Measurements from ENCODE around the gene ARHGEF10L. TPM values are rescaled to one million over a fixed set of nuclear protein-coding genes. Genes with fewer than 3 reads are reported as not detected.

The ARHGEF10L gene
- total RNA-seq, 1 experiment from 2014 or later = 21.6 TPM

- H3K27me3 ChIP-seq (ENCODE audit: insufficient read depth, low read depth) = no peaks in the 10 kb centered on the region
- no TSS peak for BruUV-seq (replicated peaks)
- no peaks in the 10 kb centered on the region for H3K9me3 ChIP-seq (ENCODE audit: insufficient read depth, low read depth)
- DNase-seq = no peak
- H3K4me3 ChIP-seq = no peak overlapping the region
- H3K4me1 ChIP-seq (replicated peaks; ENCODE audit: insufficient read depth) = no peaks in the 10 kb centered on the region
- H3F3A ChIP-seq (ENCODE audit: insufficient read depth, low read depth) = no peaks in the 10 kb centered on the region
- H3K4me2 ChIP-seq = no peak overlapping the region
- no peaks in the 10 kb centered on the region for H3K36me3 ChIP-seq (ENCODE audit: low read depth)
- intact Hi-C loops (cut with micrococcal nuclease; ENCODE audit: unreplicated experiment) = loop anchor here (10.0 kb wide), 1 partner anchor 930 kb away; no protein-coding TSS in a partner anchor
- H3K79me2 ChIP-seq (ENCODE audit: low read depth) = no peaks in the 10 kb centered on the region
- H2AFZ ChIP-seq = no peak overlapping the region
- POLR2A ChIA-PET (ENCODE audit: unreplicated experiment) = no interaction called here
- H3K27ac ChIP-seq = no peak overlapping the region
- CTCF ChIA-PET = no interaction called here
- H4K20me1 ChIP-seq (ENCODE audit: insufficient read depth) = peaks cover 4% of the 10 kb centered on the region; the same call in 1 of the 2 replicates
- no peaks in the 10 kb centered on the region for H3K9me2 ChIP-seq (ENCODE audit: insufficient read depth)
- no peak for TF ChIP-seq EZH2 (IDR thresholded peaks at IDR 0.05; ENCODE audit: low read depth)
- TF ChIP-seq, protein P1, sequence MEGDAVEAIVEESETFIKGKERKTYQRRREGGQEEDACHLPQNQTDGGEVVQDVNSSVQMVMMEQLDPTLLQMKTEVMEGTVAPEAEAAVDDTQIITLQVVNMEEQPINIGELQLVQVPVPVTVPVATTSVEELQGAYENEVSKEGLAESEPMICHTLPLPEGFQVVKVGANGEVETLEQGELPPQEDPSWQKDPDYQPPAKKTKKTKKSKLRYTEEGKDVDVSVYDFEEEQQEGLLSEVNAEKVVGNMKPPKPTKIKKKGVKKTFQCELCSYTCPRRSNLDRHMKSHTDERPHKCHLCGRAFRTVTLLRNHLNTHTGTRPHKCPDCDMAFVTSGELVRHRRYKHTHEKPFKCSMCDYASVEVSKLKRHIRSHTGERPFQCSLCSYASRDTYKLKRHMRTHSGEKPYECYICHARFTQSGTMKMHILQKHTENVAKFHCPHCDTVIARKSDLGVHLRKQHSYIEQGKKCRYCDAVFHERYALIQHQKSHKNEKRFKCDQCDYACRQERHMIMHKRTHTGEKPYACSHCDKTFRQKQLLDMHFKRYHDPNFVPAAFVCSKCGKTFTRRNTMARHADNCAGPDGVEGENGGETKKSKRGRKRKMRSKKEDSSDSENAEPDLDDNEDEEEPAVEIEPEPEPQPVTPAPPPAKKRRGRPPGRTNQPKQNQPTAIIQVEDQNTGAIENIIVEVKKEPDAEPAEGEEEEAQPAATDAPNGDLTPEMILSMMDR (conservative IDR thresholded peaks at IDR 0.05) = no peak
These were observed 115.7 kb downstream of the ARHGEF10L start for GRCh38 chr1:17655169-17655568.

DNA sequence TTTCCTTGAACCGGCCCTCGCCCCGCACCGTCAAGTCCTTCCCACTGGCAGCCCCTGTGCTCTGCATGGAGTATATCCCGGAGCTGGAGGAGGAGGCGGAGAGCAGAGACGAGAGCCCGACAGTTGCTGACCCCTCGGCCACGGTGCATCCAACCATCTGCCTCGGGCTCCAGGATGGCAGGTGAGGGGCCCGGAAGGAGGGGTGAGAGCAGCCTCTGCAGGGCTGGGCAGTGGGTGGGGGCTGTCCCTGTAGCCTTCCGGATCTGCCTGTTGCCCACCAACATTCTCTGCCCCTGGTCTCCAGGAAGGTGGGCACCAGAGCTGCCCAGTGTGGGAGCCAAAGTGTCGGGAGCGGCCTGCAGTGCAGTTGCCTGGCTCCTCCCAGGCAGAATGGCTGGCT, 116.4 kb downstream of the ARHGEF10L start:
- no peak overlapping the region for H2AFZ ChIP-seq
- DNase-seq = no peak
- no peaks in the 10 kb centered on the region for H3K36me3 ChIP-seq (ENCODE audit: low read depth)
- no peaks in the 10 kb centered on the region for H3K79me2 ChIP-seq (ENCODE audit: low read depth)
- no peak for TF ChIP-seq EZH2 (IDR thresholded peaks at IDR 0.05; ENCODE audit: low read depth)
- TF ChIP-seq, protein P1 (conservative IDR thresholded peaks at IDR 0.05) = no peak
- H3F3A ChIP-seq (ENCODE audit: insufficient read depth, low read depth) = no peaks in the 10 kb centered on the region
- no peaks in the 10 kb centered on the region for H3K9me2 ChIP-seq (ENCODE audit: insufficient read depth)
- ChIA-PET POLR2A (ENCODE audit: unreplicated experiment) (no interaction called here), CTCF (interaction anchor here (0.5 kb wide), 1 partner anchor 1928 kb away, joined by 6 read pairs; no protein-coding TSS in a partner anchor)
- H4K20me1 ChIP-seq (ENCODE audit: insufficient read depth) = peaks cover 4% of the 10 kb centered on the region; the same call in 1 of the 2 replicates
- no peak overlapping the region for H3K4me2 ChIP-seq
- H3K4me1 ChIP-seq (replicated peaks; ENCODE audit: insufficient read depth) = no peaks in the 10 kb centered on the region
- no TSS peak for BruUV-seq (replicated peaks)
- no peak overlapping the region for H3K27ac ChIP-seq
- H3K9me3 ChIP-seq (ENCODE audit: insufficient read depth, low read depth) = no peaks in the 10 kb centered on the region
- H3K27me3 ChIP-seq (ENCODE audit: insufficient read depth, low read depth) = no peaks in the 10 kb centered on the region
- no peak overlapping the region for H3K4me3 ChIP-seq
- intact Hi-C loops (cut with micrococcal nuclease; ENCODE audit: unreplicated experiment) = loop anchor here (10.0 kb wide), 1 partner anchor 929 kb away; no protein-coding TSS in a partner anchor

- H3F3A ChIP-seq (ENCODE audit: insufficient read depth, low read depth) = no peaks in the 10 kb centered on the region
- no peak for DNase-seq
- no peaks in the 10 kb centered on the region for H3K4me1 ChIP-seq (replicated peaks; ENCODE audit: insufficient read depth)
- H3K4me3 ChIP-seq = no peak overlapping the region
- ChIA-PET POLR2A (ENCODE audit: unreplicated experiment) (no interaction called here), CTCF (no interaction called here)
- no peaks in the 10 kb centered on the region for H3K9me2 ChIP-seq (ENCODE audit: insufficient read depth)
- no TSS peak for BruUV-seq (replicated peaks)
- no peaks in the 10 kb centered on the region for H3K36me3 ChIP-seq (ENCODE audit: low read depth)
- no peak overlapping the region for H2AFZ ChIP-seq
- intact Hi-C loops (cut with micrococcal nuclease; ENCODE audit: unreplicated experiment) = loop anchor here (10.0 kb wide), 1 partner anchor 927 kb away; no protein-coding TSS in a partner anchor
- H3K27me3 ChIP-seq (ENCODE audit: insufficient read depth, low read depth) = no peaks in the 10 kb centered on the region
- H3K4me2 ChIP-seq = no peak overlapping the region
- peaks cover 10% of the 10 kb centered on the region for H4K20me1 ChIP-seq (ENCODE audit: insufficient read depth)
- no peak overlapping the region for H3K27ac ChIP-seq
- no peaks in the 10 kb centered on the region for H3K9me3 ChIP-seq (ENCODE audit: insufficient read depth, low read depth)
- TF ChIP-seq, protein P1 (conservative IDR thresholded peaks at IDR 0.05) = no peak
- TF ChIP-seq EZH2 (IDR thresholded peaks at IDR 0.05; ENCODE audit: low read depth) = no peak
- no peaks in the 10 kb centered on the region for H3K79me2 ChIP-seq (ENCODE audit: low read depth)
These were observed 117.9 kb downstream of the ARHGEF10L start for GRCh38 chr1:17657436-17657835.
